ENCODE data around the gene NCKAP5.

The NCKAP5 gene

DNA sequence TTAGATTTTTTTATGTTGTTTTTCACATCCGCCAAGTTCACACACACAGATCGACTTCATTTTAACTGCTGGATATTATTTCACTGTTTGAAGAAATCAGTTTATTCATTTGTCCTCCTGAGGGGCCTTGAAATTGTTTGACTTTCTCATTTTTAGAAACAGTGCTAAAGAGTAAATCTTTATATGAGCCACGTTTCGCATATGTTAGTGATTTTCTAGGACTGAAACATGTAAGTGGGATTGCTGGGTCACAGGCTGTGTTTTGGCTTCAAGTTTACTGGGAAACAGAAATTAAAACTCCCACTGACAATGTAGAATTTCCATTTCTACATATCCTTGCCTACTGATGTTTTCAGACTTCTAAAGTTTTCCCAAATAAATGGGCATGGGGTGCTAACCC is 363.8 kb downstream of the NCKAP5 start:
- Mint-ChIP-seq H3K27me3 (ENCODE audit: low read depth) (no peaks in the 10 kb centered on the region), H3K36me3 (ENCODE audit: low read depth) (peaks cover 21% of the 10 kb centered on the region), H3K9me3 (peaks cover 17% of the 10 kb centered on the region), H3K4me3 (no peak overlapping the region), H3K27ac (no peak overlapping the region), H3K4me1 (peaks cover 5% of the 10 kb centered on the region)
- TF ChIP-seq, protein P1, sequence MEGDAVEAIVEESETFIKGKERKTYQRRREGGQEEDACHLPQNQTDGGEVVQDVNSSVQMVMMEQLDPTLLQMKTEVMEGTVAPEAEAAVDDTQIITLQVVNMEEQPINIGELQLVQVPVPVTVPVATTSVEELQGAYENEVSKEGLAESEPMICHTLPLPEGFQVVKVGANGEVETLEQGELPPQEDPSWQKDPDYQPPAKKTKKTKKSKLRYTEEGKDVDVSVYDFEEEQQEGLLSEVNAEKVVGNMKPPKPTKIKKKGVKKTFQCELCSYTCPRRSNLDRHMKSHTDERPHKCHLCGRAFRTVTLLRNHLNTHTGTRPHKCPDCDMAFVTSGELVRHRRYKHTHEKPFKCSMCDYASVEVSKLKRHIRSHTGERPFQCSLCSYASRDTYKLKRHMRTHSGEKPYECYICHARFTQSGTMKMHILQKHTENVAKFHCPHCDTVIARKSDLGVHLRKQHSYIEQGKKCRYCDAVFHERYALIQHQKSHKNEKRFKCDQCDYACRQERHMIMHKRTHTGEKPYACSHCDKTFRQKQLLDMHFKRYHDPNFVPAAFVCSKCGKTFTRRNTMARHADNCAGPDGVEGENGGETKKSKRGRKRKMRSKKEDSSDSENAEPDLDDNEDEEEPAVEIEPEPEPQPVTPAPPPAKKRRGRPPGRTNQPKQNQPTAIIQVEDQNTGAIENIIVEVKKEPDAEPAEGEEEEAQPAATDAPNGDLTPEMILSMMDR (IDR thresholded peaks at IDR 0.05; ENCODE audit: unreplicated experiment in 3 of 3) = no peak

DNA sequence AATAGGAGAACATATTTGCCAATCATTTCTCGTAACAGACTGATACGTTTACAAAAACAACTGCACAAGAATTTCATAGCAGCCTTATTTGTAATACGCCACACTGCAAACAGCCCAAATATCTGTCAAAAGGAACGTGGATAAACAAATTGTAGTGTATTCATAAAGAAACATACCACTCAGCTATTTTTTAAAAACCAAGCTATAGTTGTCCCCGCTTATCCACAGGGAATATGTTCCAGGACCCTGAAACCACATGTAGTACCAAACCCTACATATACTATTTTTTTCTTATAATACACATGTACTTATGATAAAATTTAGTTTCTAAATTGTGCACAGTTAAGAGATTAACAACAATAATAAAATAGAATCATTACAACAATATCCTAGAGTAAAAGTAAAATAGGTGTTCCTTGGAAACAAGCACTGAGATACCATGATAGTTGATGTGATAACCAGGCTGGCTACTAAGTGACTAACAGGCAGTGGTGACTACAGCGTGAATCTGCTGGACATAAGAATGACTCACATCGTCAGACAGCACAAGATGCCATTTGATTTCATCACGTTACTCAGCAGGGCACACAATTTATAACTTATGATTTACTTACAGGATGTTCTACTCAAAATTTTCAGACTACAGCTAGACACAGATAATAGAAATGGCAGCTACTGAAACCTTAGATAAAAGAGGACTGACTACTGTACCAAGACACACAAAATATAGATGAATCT is 367.4 kb downstream of the NCKAP5 start:
- H3K4me3 Mint-ChIP-seq = no peak overlapping the region
- H3K27ac Mint-ChIP-seq = no peak overlapping the region
- H3K4me1 Mint-ChIP-seq = peaks cover 5% of the 10 kb centered on the region
- peaks cover 5% of the 10 kb centered on the region for H3K9me3 Mint-ChIP-seq
- TF ChIP-seq, protein P1 (IDR thresholded peaks at IDR 0.05; ENCODE audit: unreplicated experiment in 3 of 3) = no peak
- peaks cover 3% of the 10 kb centered on the region for H3K36me3 Mint-ChIP-seq (ENCODE audit: low read depth)
- no peaks in the 10 kb centered on the region for H3K27me3 Mint-ChIP-seq (ENCODE audit: low read depth)

DNA sequence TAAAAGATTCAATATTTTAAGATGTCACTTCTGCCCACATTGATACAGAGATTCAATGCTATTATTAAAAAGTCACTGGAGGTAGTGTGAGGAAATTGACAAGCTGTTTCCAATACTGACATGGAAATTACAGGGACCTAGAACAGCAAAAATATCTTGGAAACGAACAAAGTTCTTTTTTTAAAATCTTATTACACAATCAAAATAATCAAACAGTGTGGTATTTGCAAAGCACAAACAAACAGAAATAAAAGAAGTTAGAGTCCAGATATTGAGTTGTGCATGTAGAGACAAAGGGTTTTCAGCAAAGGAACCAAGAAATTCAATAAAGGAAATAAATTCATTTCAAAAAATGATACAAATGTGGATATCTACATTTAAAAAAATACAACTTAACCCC is 369.6 kb downstream of the NCKAP5 start:
- Mint-ChIP-seq H3K36me3 (ENCODE audit: low read depth) (peaks cover 3% of the 10 kb centered on the region), H3K27me3 (ENCODE audit: low read depth) (no peaks in the 10 kb centered on the region), H3K9me3 (peaks cover 5% of the 10 kb centered on the region), H3K4me1 (no peaks in the 10 kb centered on the region), H3K4me3 (no peak overlapping the region), H3K27ac (no peak overlapping the region)
- TF ChIP-seq, protein P1 (IDR thresholded peaks at IDR 0.05; ENCODE audit: unreplicated experiment in 3 of 3) = no peak

DNA sequence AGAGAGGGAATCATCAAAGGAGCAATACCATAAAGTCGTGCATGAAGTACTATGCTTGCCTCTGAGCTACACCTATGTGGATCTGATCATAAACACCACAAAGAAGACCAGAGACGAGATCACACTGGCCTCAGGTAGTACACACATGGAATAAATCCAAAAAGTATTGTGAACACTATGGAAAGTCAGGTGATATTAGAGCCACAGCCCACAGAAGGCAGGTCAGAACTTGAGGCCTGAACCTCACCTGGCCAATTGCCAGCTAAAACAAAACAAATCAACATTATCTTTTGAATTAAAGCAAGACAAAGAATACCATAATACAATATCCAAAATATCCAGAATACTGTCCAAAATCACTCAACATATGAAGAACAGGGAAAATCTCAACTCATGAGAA is 371.1 kb downstream of the NCKAP5 start:
- Mint-ChIP-seq H3K36me3 (ENCODE audit: low read depth) (peaks cover 3% of the 10 kb centered on the region), H3K27me3 (ENCODE audit: low read depth) (no peaks in the 10 kb centered on the region), H3K4me3 (no peak overlapping the region), H3K4me1 (no peaks in the 10 kb centered on the region), H3K27ac (no peak overlapping the region), H3K9me3 (peaks cover 3% of the 10 kb centered on the region)
- TF ChIP-seq, protein P1 (IDR thresholded peaks at IDR 0.05; ENCODE audit: unreplicated experiment in 3 of 3) = no peak

DNA sequence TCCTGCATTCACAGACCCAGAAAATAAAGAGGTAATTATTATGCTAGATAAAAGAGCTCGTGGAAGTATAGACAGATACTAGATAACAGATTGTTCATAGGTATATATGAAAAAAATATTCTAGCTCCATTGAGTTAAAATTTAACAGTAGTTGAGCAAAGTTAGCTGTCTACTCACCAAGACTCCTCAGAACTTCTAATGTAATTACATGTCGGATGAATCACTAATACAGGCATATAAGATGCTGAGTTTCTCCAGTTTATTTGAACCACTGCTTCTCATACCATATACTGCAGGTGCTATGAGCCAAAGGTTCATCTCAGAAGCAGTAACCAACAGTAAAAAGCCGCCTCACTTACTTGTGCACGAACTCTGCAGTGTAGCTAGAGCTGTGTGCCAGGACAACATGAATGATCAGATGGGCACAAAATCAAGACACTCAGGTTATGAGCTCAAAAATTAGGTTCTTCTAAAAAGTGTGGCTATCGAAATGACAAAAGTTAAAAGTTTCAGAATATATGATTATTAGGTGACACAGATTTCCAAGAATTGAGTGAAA is 373.4 kb downstream of the NCKAP5 start:
- Mint-ChIP-seq H3K27me3 (ENCODE audit: low read depth) (no peaks in the 10 kb centered on the region), H3K4me3 (no peak overlapping the region), H3K4me1 (no peaks in the 10 kb centered on the region), H3K36me3 (ENCODE audit: low read depth) (no peaks in the 10 kb centered on the region), H3K9me3 (peaks cover 13% of the 10 kb centered on the region), H3K27ac (peak overlapping the region in 2 of 3 experiments; percentile 17 to 47)
- TF ChIP-seq, protein P1 (IDR thresholded peaks at IDR 0.05; ENCODE audit: unreplicated experiment in 3 of 3) = no peak

DNA sequence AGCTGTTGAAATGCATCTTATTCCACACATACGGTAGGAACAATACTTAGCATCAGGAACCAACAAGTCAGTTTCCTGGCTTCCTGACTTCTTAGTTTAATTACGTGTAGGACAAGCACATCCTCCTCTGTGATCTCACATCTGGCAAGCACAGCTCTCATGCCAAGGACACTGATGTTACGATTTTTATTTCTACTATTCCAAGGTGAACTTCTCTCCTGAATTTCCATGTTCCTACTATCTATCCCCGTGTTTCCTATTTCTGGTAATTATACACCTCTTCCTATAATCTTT is 374.0 kb downstream of the NCKAP5 start:
- Mint-ChIP-seq H3K9me3 (peaks cover 18% of the 10 kb centered on the region), H3K27ac (peak overlapping the region; percentile 24 to 71 (median 49)), H3K27me3 (ENCODE audit: low read depth) (no peaks in the 10 kb centered on the region), H3K4me1 (no peaks in the 10 kb centered on the region), H3K36me3 (ENCODE audit: low read depth) (no peaks in the 10 kb centered on the region), H3K4me3 (no peak overlapping the region)
- TF ChIP-seq, protein P1 (IDR thresholded peaks at IDR 0.05; ENCODE audit: unreplicated experiment in 3 of 3) = no peak

Measured in nephron (organoid).